ENCODE data around the gene CD6.

Gene CD6

GRCh38 chr11:60935676-60936442 lies 35.6 kb upstream of the CD6 start:
- DNase-seq = no peak

GRCh38 chr11:60936467-60937143 lies 34.9 kb upstream of the CD6 start:
- DNase-seq = no peak

- no peak for DNase-seq
These were observed 34.3 kb upstream of the CD6 start for GRCh38 chr11:60937144-60937527.

DNA sequence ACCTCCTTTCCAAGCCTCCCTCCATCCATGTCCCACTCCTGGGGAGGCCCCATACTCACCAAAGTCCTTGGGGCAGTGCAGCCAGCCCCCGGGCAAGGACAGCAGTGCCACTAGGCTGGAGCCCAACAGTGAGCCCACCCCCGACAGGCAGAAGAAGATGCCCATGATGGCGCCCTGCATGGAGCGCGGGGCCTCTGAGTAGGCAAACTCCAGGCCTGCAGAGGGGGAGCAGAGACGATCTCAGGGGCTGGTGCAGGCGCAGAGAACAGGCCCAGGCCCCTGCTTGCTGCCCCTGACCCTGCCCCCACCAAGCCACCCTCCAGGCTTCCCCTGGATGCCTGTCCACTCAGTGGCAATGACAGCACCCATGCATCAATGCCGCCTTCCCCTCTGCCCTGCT lies 33.7 kb upstream of the CD6 start:
- DNase-seq = no peak

- DNase-seq = no peak
These were observed 33.0 kb upstream of the CD6 start for GRCh38 chr11:60938500-60938899.

GRCh38 chr11:60939301-60939700 lies 32.2 kb upstream of the CD6 start:
- DNase-seq = no peak

- DNase-seq = no peak
These were observed 31.6 kb upstream of the CD6 start for GRCh38 chr11:60939855-60940254.

GRCh38 chr11:60941371-60942119 lies 29.9 kb upstream of the CD6 start:
- DNase-seq = no peak

GRCh38 chr11:60942219-60942618 lies 29.3 kb upstream of the CD6 start:
- DNase-seq = no peak

GRCh38 chr11:60942970-60943565 lies 28.4 kb upstream of the CD6 start:
- DNase-seq = no peak

DNA sequence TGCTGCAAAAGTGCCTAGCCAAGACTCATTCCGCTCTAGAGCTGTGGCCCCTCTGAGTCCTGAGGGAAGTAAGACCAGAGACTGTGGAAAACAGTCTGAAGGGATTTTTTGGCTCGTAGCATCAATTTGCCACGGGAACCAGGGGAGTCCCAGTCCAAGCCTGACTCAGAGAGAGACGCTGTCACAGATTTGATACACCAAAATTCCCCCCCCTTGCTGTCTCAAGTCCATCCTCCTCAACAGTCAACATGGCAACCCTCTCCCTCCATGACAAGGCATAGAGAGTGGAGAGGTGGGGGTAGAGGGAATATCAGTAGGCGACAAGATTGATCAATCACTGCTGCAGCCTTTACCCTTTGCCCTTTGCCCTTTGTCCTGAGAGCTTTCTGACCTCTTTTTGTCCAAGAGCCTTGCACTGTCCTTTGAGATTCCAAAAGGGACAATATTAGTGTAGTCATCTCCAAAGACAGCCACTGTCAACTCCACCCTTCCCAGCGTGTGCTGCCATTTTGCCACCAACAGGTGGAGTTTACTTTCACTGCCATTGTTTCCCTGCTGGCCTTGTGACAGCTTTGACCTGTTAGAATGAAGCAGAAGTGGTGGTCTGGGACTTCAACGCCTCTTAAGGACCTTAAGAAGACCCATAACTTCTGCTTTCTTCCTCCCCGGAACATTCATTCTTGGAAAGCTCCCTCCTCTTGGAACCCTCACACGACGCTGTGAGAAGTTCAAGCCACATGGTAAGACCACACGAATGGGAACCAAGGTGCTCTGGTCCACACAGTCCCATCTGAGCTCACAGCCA lies 26.8 kb upstream of the CD6 start:
- DNase-seq = no peak

GRCh38 chr11:60945295-60945667 lies 26.2 kb upstream of the CD6 start:
- no peak for DNase-seq

DNA sequence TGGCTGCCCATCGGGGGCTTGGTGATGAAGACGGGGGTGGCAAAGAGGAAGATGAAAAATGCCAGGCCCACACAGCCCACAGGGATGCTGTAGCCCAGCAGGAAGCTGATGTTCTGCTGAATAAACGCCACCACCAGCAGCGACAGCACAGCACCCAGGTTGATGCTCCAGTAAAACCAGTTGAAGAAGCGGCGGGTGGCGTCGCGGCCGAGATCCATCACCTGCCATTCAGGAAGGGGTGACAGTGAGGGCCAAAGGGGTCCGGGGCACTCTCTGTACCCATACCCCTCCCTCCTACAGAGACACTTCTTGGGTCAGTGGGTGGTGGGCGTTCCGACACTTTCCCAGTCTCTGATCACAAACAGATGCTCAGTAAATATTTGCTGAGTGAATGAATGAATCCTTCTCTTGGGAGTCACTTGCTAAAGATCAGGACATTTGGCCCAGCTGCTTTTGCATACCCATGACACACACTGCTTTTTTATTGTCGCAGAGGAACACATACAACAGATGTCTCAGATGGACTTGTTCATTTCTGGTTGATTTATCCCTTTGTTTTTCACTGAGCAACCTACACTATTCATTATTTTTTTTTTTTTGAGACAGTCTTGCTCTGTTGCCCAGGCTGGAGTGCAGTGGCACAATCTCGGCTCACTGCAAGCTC lies 24.7 kb upstream of the CD6 start:
- DNase-seq = no peak

GRCh38 chr11:60947700-60948099 lies 23.8 kb upstream of the CD6 start:
- DNase-seq = no peak

GRCh38 chr11:60948250-60948649 lies 23.2 kb upstream of the CD6 start:
- no peak for DNase-seq

GRCh38 chr11:60950024-60950423 lies 21.5 kb upstream of the CD6 start:
- DNase-seq = no peak

- DNase-seq = no peak
These were observed 20.4 kb upstream of the CD6 start for GRCh38 chr11:60950933-60951605.

GRCh38 chr11:60951606-60951903 lies 19.9 kb upstream of the CD6 start:
- DNase-seq = no peak

DNA sequence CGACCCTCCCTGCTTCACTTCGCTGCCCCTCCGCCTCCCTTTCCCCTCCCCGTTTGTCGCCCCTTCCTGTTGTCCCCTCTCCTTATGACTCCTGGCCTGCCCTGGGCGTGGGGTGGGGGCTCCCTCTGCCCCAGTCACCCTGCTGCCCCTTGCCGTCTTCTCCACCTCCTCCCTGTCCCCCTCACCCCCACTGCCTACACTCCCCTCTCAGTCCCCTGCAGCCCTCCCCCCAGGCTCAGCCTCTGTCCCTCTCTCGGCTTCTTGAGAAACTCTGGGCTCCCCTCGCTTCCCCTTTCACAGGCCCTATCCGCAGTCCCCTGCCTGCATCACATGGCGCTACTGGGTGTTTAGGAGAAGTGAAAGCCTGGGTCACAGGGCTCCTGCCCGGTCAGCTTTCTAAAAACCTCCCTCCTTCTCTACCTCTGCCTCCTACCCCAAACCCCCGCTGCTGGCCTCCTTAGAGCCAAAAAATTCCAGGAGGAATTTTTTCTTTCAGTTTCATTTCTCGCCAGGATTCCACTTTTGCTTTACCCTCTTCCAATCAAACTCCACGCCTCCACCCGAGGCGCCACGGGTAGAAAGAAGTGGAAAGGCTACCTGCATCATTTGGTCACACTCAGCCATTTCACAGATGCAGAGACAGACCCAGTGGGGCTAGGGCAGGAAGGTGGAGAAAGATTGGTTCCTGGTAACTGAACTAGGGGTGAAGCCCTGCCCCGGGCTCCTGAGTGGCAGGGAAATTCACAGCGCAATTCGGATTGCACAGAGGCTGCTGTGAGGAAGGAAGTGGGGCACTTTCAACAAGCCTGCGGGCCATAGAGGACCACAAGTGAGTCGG lies 19.4 kb upstream of the CD6 start, which contains the start of gene SLC15A3:
TSS of gene SLC15A3 (minus strand) at position 273 of the 838 bp plus-strand sequence. CDS start 625 bp downstream, outside the sequence.
- DNase-seq = no peak

DNA sequence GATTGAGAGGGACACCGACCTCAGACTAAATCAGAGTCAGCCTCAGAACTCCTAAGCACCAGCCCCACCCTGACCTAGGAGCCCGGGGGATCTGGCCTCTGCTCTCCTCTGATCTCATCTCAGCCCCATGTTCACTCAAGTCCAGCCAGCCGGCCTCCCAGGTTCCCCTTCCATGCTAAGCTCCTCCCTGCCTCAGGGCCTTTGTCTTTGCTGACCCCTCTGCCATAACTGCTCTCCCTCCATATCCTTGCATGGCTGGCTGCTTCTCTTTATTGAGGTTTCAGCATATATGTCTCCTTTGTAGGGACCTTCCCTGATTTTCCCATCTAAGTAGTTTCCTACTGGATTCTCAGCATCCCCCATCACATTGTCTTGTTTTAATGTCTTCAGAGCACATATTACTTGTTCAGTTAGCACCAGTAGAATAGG lies 18.7 kb upstream of the CD6 start:
- no peak for DNase-seq

DNA sequence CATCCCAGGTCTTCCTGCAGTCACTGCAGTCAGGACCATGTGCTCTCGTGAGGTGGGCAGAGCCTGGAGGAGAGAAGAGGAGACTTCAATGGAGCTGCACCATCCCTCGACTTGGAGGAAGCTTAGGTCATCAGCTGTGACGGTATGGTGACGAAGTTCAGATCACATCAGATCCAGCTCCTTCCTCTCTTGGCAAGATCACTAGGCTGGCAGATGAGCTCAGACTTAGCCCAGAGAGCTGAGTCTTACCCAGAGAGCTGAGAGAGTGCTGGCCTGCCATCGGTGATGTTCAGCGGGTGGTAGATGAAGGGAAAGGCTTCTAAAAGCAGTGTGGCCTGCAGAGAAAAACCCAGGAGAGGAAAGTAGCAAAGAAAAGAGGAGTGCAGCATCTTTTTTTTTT lies 17.7 kb upstream of the CD6 start:
- DNase-seq = no peak

All from activated gamma-delta T cell (primary cell).